GM12878 (cell line): ENCODE measurements around the gene TRIM69. TPM values are rescaled to one million over a fixed set of nuclear protein-coding genes. Genes with fewer than 3 reads are reported as not detected.
A peak's percentile ranks its signal among the peaks of the same experiment; 100 is the strongest.

Experiments used
- ATAC-seq: fragments of 200-7000 bp; cut with Tn5 transposase; 3 replicates; pipeline ENCODE4 v1.9.1; 2020; ENCODE audit warnings: mild to moderate bottlenecking, moderate library complexity
- BruUV-seq: library from RNA; stranded (reverse); fragments of 400-500 nt; replicated peaks from 2 replicates; lab custom pipeline; 2021; lab: Mats Ljungman, UMichigan
- CTCF ChIA-PET: fragments of 300-600 bp; sonication (Branson Sonifier 250); formaldehyde crosslinking; extraction: SDS; loops from one replicate; lab custom pipeline; 2021; ENCODE audit warnings: inconsistent platforms; lab: Yijun Ruan, JAX
- POLR2A ChIA-PET: fragments of 350-600 bp; formaldehyde crosslinking; extraction: SDS; loops from one replicate; lab custom pipeline; 2021; ENCODE audit warnings: inconsistent platforms; lab: Charles Lee
- RAD21 ChIA-PET: fragments of 300-600 bp; sonication (Branson Sonifier 250); formaldehyde crosslinking; loops from one replicate; lab custom pipeline; 2023; ENCODE audit warnings: antibody characterized with exemption; ENCODE audit not compliant: unreplicated experiment; lab: Charles Lee
- SMC1A ChIA-PET: fragments of 300-600 bp; sonication (Branson Sonifier 250); formaldehyde crosslinking; loops from one replicate; lab custom pipeline; 2023; ENCODE audit not compliant: unreplicated experiment, uncharacterized antibody; lab: Charles Lee
- DNase-seq: peaks from one replicate; pipeline ENCODE4 v3.0.0-alpha.2; 2011; ENCODE audit warnings: low read depth, low spot score
- FAIRE-seq: peaks from 3 replicates; lab custom pipeline; 2011; peaks lifted over from hg19 to GRCh38; lab: Jason Lieb, UNC
- H2AFZ ChIP-seq: 2 replicates; pipeline ENCODE4 v1.6.0; 2011; ENCODE audit warnings: low read depth, low read length, control low read depth; ENCODE audit not compliant: control insufficient read depth
- H3K27ac ChIP-seq: 2 replicates; pipeline ENCODE4 v1.5.1; 2011; ENCODE audit warnings: control low read depth; ENCODE audit not compliant: control insufficient read depth, insufficient read depth
- H3K27me3 ChIP-seq, 2 experiments: replicated peaks in 1 of 2; 2 replicates each; pipeline versions ENCODE4 v1.6.0 to v1.6.1; 2011; ENCODE audit warnings: low read length in 1 of 2; ENCODE audit not compliant: control insufficient read depth in 2 of 2, insufficient read depth in 2 of 2
- H3K36me3 ChIP-seq, 2 experiments: 2 replicates each; pipeline ENCODE4 v1.5.1; 2011; ENCODE audit warnings: low read length in 1 of 2; ENCODE audit not compliant: control insufficient read depth in 2 of 2, insufficient read depth in 2 of 2
- H3K4me1 ChIP-seq: 2 replicates; pipeline ENCODE4 v1.6.1; 2011; ENCODE audit warnings: mild to moderate bottlenecking, low read length, moderate library complexity, mixed read lengths; ENCODE audit not compliant: control insufficient read depth, insufficient read depth
- H3K4me2 ChIP-seq: 2 replicates; pipeline ENCODE4 v1.6.0; 2011; ENCODE audit warnings: control low read depth; ENCODE audit not compliant: control insufficient read depth, insufficient read depth
- H3K4me3 ChIP-seq: fragments of 200-600 bp; sonication (generic); 2 replicates; pipeline ENCODE4 v1.5.1; 2016
- H3K79me2 ChIP-seq: 2 replicates; pipeline ENCODE4 v1.6.0; 2011; ENCODE audit warnings: low read length; ENCODE audit not compliant: control insufficient read depth, insufficient read depth
- H3K9ac ChIP-seq: 2 replicates; pipeline ENCODE4 v1.8.0; 2011; ENCODE audit warnings: low read length, control low read depth, mixed read lengths; ENCODE audit not compliant: control insufficient read depth, insufficient read depth
- H3K9me3 ChIP-seq: replicated peaks from 3 replicates; pipeline ENCODE4 v1.5.1; 2011; ENCODE audit warnings: mild to moderate bottlenecking, low read length; ENCODE audit not compliant: control insufficient read depth, insufficient read depth
- H4K20me1 ChIP-seq: 2 replicates; pipeline ENCODE4 v1.6.0; 2011; ENCODE audit not compliant: control insufficient read depth, insufficient read depth
- BMI1 ChIP-seq: fragments of 450-650 bp; IDR thresholded peaks from 2 replicates; pipeline ENCODE4 v1.6.1; 2016; ENCODE audit warnings: mild to moderate bottlenecking, moderate library complexity, borderline replicate concordance
- BRCA1 ChIP-seq: IDR thresholded peaks from 2 replicates; pipeline ENCODE4 v1.6.1; 2011; ENCODE audit warnings: low read depth, low read length, improper control_type of control experiment
- FOXM1 ChIP-seq: IDR thresholded peaks from 2 replicates; pipeline ENCODE4 v1.6.1; 2012; ENCODE audit warnings: low read depth, mild to moderate bottlenecking, inconsistent platforms, low read length, moderate library complexity
- IKZF1 ChIP-seq: fragments of 450-650 bp; conservative IDR thresholded peaks from 2 replicates; pipeline ENCODE4 v1.6.1; 2017; ENCODE audit warnings: antibody characterized with exemption, mild to moderate bottlenecking
- NFYA ChIP-seq: IDR thresholded peaks from 2 replicates; pipeline ENCODE4 v1.6.1; 2011; ENCODE audit warnings: low read depth, mild to moderate bottlenecking, low read length, improper control_type of control experiment, borderline replicate concordance
- NR2F1 ChIP-seq: fragments of 450-650 bp; conservative IDR thresholded peaks from 2 replicates; pipeline ENCODE4 v1.6.1; 2017; ENCODE audit warnings: mild to moderate bottlenecking
- POU2F2 ChIP-seq: IDR thresholded peaks from 3 replicates; pipeline ENCODE4 v1.6.1; 2011; ENCODE audit warnings: low read depth, mild to moderate bottlenecking, low read length, borderline replicate concordance
- WRNIP1 ChIP-seq: IDR thresholded peaks from 2 replicates; pipeline ENCODE4 v1.6.1; 2011; ENCODE audit warnings: low read depth, low read length, improper control_type of control experiment, borderline replicate concordance
- ZZZ3 ChIP-seq: IDR thresholded peaks from 2 replicates; pipeline ENCODE4 v1.6.1; 2011; ENCODE audit warnings: low read depth; ENCODE audit not compliant: control insufficient read depth, insufficient read length
- WGBS: methylation state at CpG from one replicate; pipeline ENCODE4 v1.1.6; 2016; ENCODE audit warnings: low lambda C conversion rate; ENCODE audit not compliant: insufficient replicate concordance, insufficient coverage; ENCODE audit errors: missing lambda C conversion rate; 5-methylcytosine and 5-hydroxymethylcytosine counted together
- in situ Hi-C: fragments of 300-500 bp; cut with MboI; formaldehyde crosslinking; loops from 9 replicates; pipeline ENCODE4 v1.14.3; 2018; ENCODE audit warnings: mixed read lengths
- intact Hi-C: fragments of 100-400 bp; cut with micrococcal nuclease; formaldehyde crosslinking; loops from one replicate; pipeline ENCODE4 v1.14.2; 2022; ENCODE audit not compliant: unreplicated experiment
- polyA plus RNA-seq, 11 experiments: library from polyadenylated mRNA; depleted of rRNA in 4 of 11; unstranded in 6 of 11; stranded (reverse) in 5 of 11; fragments of >200 nt; fragmentation: Nextera tagmentation in 4 of 11; fragmentation: Illumina TruSeq in 1 of 11; extraction: Ambion mirVana in 4 of 11; extraction: Trizol in 1 of 11; gene quantifications; 1 replicate in 1 of 11; 2 replicates in 10 of 11; pipeline versions ENCODE4 v1.2.1 to v1.2.3, GENCODE V29; 2011 to 2016; ENCODE audit warnings: inconsistent platforms in 2 of 11, missing spikeins in 2 of 11, low read depth in 1 of 11
- total RNA-seq, 4 experiments: library from RNA; depleted of rRNA in 3 of 4; stranded (reverse); fragments of >200 nt in 3 of 4; fragmentation: Illumina TruSeq in 1 of 4; extraction: Trizol in 1 of 4; gene quantifications; 2 replicates each; pipeline versions ENCODE4 v1.2.1 to v1.2.3, GENCODE V29; 2013 to 2021
- TF ChIP-seq, protein P1 (sequence below): fragments of 450-650 bp; IDR thresholded peaks from 2 replicates; pipeline ENCODE4 v1.6.1; 2018; ENCODE audit warnings: mild to moderate bottlenecking, low read depth, moderate library complexity; ENCODE audit not compliant: partially characterized antibody
- TF ChIP-seq, protein P2 (sequence below): fragments of 450-650 bp; conservative IDR thresholded peaks from 2 replicates; pipeline ENCODE4 v1.6.1; 2017; ENCODE audit warnings: mild to moderate bottlenecking, moderate library complexity
- TF ChIP-seq, protein P3 (sequence below): fragments of 450-650 bp; IDR thresholded peaks from 2 replicates; pipeline ENCODE4 v1.6.1; 2017; ENCODE audit warnings: low read depth, mild to moderate bottlenecking, moderate library complexity
- TF ChIP-seq, protein P4 (sequence below): fragments of 450-650 bp; formaldehyde crosslinking; IDR thresholded peaks from 2 replicates; pipeline ENCODE4 v1.4.0; 2022; ENCODE audit warnings: mild to moderate bottlenecking, moderate library complexity

Gene TRIM69
- total and polyA plus RNA-seq, 10 of the 15 experiments (the other 5 are each of a cell fraction or from before 2014, with no cell fraction given): 11.2 to 52.7 (median 37.8) TPM

DNA sequence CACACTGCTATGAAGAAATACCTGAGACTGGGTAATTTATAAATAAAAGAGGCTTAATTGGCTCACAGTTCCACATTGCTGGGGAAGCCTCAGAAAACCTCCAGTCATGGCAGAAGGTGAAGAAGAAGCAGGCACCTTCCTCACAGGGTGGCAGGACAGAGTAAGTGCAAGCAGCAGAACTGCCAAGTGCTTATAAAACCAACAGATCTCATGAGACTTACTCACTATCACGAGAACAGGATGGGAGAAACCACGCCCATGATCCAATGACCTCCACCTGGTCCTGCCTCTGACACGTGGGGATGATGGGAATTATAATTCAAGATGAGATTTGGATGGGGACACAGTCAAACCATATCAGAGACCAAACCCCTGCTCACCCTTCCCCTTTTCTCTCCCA, 75.0 kb downstream of the TRIM69 start:
- no peaks in the 10 kb centered on the region for H4K20me1 ChIP-seq
- no peak for DNase-seq
- ChIA-PET POLR2A (no interaction called here), RAD21 (no interaction called here), CTCF (no interaction called here), SMC1A (no interaction called here)
- 0% methylated on average over 3 of the region's 3 CpGs for WGBS
- no peaks in the 10 kb centered on the region for H3K9me3 ChIP-seq
- peak; percentile 28; the same call in 1 of the 3 replicates for ATAC-seq
- H3K9ac ChIP-seq: no peak overlapping the region
- no peak overlapping the region for H3K27ac ChIP-seq
- no peaks in the 10 kb centered on the region for H3K27me3 ChIP-seq
- no peak for FAIRE-seq
- no peak overlapping the region for H3K4me2 ChIP-seq
- no peaks in the 10 kb centered on the region for H3K36me3 ChIP-seq
- no peak overlapping the region for H2AFZ ChIP-seq
- BruUV-seq: no TSS peak
- intact Hi-C loops: no loop called here
- in situ Hi-C loops: no loop called here
- no peak overlapping the region for H3K4me3 ChIP-seq
- no peaks in the 10 kb centered on the region for H3K79me2 ChIP-seq
- H3K4me1 ChIP-seq: no peaks in the 10 kb centered on the region; the same call in 1 of the 2 replicates
- TF ChIP-seq, protein P1, sequence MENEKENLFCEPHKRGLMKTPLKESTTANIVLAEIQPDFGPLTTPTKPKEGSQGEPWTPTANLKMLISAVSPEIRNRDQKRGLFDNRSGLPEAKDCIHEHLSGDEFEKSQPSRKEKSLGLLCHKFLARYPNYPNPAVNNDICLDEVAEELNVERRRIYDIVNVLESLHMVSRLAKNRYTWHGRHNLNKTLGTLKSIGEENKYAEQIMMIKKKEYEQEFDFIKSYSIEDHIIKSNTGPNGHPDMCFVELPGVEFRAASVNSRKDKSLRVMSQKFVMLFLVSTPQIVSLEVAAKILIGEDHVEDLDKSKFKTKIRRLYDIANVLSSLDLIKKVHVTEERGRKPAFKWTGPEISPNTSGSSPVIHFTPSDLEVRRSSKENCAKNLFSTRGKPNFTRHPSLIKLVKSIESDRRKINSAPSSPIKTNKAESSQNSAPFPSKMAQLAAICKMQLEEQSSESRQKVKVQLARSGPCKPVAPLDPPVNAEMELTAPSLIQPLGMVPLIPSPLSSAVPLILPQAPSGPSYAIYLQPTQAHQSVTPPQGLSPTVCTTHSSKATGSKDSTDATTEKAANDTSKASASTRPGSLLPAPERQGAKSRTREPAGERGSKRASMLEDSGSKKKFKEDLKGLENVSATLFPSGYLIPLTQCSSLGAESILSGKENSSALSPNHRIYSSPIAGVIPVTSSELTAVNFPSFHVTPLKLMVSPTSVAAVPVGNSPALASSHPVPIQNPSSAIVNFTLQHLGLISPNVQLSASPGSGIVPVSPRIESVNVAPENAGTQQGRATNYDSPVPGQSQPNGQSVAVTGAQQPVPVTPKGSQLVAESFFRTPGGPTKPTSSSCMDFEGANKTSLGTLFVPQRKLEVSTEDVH: no peak
- TF ChIP-seq IKZF1 (no peak), NR2F1 (no peak), WRNIP1 (no peak), POU2F2 (no peak), FOXM1 (no peak), BRCA1 (no peak), NFYA (no peak), ZZZ3 (no peak), BMI1 (no peak)
- TF ChIP-seq, protein P2, sequence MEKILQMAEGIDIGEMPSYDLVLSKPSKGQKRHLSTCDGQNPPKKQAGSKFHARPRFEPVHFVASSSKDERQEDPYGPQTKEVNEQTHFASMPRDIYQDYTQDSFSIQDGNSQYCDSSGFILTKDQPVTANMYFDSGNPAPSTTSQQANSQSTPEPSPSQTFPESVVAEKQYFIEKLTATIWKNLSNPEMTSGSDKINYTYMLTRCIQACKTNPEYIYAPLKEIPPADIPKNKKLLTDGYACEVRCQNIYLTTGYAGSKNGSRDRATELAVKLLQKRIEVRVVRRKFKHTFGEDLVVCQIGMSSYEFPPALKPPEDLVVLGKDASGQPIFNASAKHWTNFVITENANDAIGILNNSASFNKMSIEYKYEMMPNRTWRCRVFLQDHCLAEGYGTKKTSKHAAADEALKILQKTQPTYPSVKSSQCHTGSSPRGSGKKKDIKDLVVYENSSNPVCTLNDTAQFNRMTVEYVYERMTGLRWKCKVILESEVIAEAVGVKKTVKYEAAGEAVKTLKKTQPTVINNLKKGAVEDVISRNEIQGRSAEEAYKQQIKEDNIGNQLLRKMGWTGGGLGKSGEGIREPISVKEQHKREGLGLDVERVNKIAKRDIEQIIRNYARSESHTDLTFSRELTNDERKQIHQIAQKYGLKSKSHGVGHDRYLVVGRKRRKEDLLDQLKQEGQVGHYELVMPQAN: no peak
- TF ChIP-seq, protein P3, sequence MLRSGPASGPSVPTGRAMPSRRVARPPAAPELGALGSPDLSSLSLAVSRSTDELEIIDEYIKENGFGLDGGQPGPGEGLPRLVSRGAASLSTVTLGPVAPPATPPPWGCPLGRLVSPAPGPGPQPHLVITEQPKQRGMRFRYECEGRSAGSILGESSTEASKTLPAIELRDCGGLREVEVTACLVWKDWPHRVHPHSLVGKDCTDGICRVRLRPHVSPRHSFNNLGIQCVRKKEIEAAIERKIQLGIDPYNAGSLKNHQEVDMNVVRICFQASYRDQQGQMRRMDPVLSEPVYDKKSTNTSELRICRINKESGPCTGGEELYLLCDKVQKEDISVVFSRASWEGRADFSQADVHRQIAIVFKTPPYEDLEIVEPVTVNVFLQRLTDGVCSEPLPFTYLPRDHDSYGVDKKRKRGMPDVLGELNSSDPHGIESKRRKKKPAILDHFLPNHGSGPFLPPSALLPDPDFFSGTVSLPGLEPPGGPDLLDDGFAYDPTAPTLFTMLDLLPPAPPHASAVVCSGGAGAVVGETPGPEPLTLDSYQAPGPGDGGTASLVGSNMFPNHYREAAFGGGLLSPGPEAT: no peak
- TF ChIP-seq, protein P4, sequence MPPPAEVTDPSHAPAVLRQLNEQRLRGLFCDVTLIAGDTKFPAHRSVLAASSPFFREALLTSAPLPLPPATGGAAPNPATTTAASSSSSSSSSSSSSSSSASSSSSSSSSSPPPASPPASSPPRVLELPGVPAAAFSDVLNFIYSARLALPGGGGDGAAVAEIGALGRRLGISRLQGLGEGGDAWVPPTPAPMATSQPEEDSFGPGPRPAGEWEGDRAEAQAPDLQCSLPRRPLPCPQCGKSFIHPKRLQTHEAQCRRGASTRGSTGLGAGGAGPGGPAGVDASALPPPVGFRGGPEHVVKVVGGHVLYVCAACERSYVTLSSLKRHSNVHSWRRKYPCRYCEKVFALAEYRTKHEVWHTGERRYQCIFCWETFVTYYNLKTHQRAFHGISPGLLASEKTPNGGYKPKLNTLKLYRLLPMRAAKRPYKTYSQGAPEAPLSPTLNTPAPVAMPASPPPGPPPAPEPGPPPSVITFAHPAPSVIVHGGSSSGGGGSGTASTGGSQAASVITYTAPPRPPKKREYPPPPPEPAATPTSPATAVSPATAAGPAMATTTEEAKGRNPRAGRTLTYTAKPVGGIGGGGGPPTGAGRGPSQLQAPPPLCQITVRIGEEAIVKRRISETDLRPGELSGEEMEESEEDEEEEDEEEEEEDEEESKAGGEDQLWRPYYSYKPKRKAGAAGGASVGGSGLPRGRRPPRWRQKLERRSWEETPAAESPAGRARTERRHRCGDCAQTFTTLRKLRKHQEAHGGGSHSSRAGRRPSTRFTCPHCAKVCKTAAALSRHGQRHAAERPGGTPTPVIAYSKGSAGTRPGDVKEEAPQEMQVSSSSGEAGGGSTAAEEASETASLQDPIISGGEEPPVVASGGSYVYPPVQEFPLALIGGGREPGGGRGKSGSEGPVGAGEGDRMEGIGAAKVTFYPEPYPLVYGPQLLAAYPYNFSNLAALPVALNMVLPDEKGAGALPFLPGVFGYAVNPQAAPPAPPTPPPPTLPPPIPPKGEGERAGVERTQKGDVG (CRISPR knock-in tag): no peak
